ENCODE results near the gene KCNIP4. TPM values are rescaled to one million over a fixed set of nuclear protein-coding genes. Genes with fewer than 3 reads are reported as not detected.
"Not testable (repeated sequence)": the region's sequence is repeated elsewhere in the genome, so short reads cannot be mapped to it uniquely, and the experiment has no call there.

Gene KCNIP4
- polyA plus RNA-seq, 2 donors = 0.12 TPM; not detected in 1

- Histone ChIP-seq H3K9me3 (ENCODE audit: control insufficient read depth in 2 of 2, insufficient read depth in 1 of 2, low read depth in 1 of 2, low read length in 1 of 2) (no peaks in the 10 kb centered on the region), H3K4me3 (ENCODE audit: low read depth in 1 of 2, low read length in 2 of 2) (no peak overlapping the region), H3K27ac (ENCODE audit: low read depth in 2 of 2, low read length in 1 of 2) (no peak overlapping the region), H3K36me3 (ENCODE audit: control insufficient read depth in 2 of 2, insufficient read depth in 2 of 2, low read length in 1 of 2) (no peaks in the 10 kb centered on the region), H3K27me3 (ENCODE audit: control insufficient read depth in 1 of 2, insufficient read depth in 2 of 2, low read length in 2 of 2) (no peaks in the 10 kb centered on the region), H3K4me1 (ENCODE audit: control insufficient read depth in 2 of 2, insufficient read depth in 2 of 2, low read length in 1 of 2) (no peaks in the 10 kb centered on the region)
- 33 to 36% methylated on average over 2 of the region's 2 CpGs for WGBS, 2 donors
Measured at GRCh38 chr4:21366312-21366711, 582.3 kb downstream of the KCNIP4 start.

DNA sequence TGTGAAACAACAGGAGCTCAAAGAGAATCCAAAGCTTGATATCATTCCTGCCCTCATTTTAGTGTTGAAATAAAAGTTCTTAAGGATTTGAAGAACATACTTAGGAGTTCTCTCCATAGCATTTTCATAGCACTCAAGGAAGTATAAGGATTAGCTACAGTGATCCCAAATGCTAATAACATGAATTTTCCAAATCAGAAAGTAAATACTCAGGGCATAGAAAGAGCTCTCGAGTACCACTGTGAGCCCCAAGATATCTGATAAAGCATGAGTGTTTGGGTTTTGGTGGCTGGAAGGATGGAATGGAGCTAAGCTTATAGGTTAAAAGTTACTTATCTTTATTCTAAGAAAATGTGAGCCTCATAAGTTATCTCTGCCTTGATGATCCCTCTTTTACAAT is 584.9 kb downstream of the KCNIP4 start:
- H3K36me3 ChIP-seq (ENCODE audit: control insufficient read depth in 2 of 2, insufficient read depth in 2 of 2, low read length in 1 of 2) = no peaks in the 10 kb centered on the region
- H3K4me1 ChIP-seq (ENCODE audit: control insufficient read depth in 2 of 2, insufficient read depth in 2 of 2, low read length in 1 of 2) = no peaks in the 10 kb centered on the region
- H3K9me3 ChIP-seq (ENCODE audit: control insufficient read depth in 2 of 2, insufficient read depth in 1 of 2, low read depth in 1 of 2, low read length in 1 of 2) = no peaks in the 10 kb centered on the region
- 63 to 66% methylated on average over 1 of the region's 1 CpG for WGBS, 2 donors
- H3K27ac ChIP-seq (ENCODE audit: low read depth in 2 of 2, low read length in 1 of 2) = no peak overlapping the region
- no peaks in the 10 kb centered on the region for H3K27me3 ChIP-seq (ENCODE audit: control insufficient read depth in 1 of 2, insufficient read depth in 2 of 2, low read length in 2 of 2)
- no peak overlapping the region for H3K4me3 ChIP-seq (ENCODE audit: low read depth in 1 of 2, low read length in 2 of 2)

- H3K27ac ChIP-seq (ENCODE audit: low read depth in 2 of 2, low read length in 1 of 2); H3K27me3 ChIP-seq (ENCODE audit: control insufficient read depth in 1 of 2, insufficient read depth in 2 of 2, low read length in 2 of 2); H3K36me3 ChIP-seq (ENCODE audit: control insufficient read depth in 2 of 2, insufficient read depth in 2 of 2, low read length in 1 of 2); H3K9me3 ChIP-seq (ENCODE audit: control insufficient read depth in 2 of 2, insufficient read depth in 1 of 2, low read depth in 1 of 2, low read length in 1 of 2); H3K4me3 ChIP-seq (ENCODE audit: low read depth in 1 of 2, low read length in 2 of 2); H3K4me1 ChIP-seq (ENCODE audit: control insufficient read depth in 2 of 2, insufficient read depth in 2 of 2, low read length in 1 of 2): not testable (repeated sequence)
- 77 to 90% methylated on average over 4 of the region's 4 CpGs for WGBS, 2 donors
Measured at GRCh38 chr4:21352354-21352753, 596.2 kb downstream of the KCNIP4 start.

DNA sequence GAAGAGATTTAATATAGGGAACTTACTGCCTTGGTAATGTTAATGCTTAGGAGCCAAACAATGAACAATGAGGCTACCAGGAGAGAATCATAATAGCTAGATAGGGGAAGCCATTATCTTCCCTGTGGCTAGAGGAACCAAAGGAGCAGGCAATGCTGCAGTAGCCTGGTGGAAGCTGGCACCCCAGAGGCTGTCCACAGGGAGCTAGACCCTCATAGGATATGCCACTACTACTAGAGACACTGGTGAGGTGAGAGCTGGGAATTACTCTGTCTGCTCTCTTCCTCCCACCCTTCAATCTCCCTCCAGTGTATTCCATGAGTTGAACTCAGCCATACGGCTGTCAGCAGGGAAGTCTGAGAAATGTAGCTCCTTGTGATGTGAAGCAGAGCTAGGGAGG is 601.4 kb downstream of the KCNIP4 start:
- 32 to 45% methylated on average over 1 of the region's 1 CpG for WGBS, 2 donors
- H3K36me3 ChIP-seq (ENCODE audit: control insufficient read depth in 2 of 2, insufficient read depth in 2 of 2, low read length in 1 of 2) = no peaks in the 10 kb centered on the region
- H3K27me3 ChIP-seq (ENCODE audit: control insufficient read depth in 1 of 2, insufficient read depth in 2 of 2, low read length in 2 of 2) = no peaks in the 10 kb centered on the region
- H3K27ac ChIP-seq (ENCODE audit: low read depth in 2 of 2, low read length in 1 of 2) = no peak overlapping the region
- no peaks in the 10 kb centered on the region for H3K9me3 ChIP-seq (ENCODE audit: control insufficient read depth in 2 of 2, insufficient read depth in 1 of 2, low read depth in 1 of 2, low read length in 1 of 2)
- H3K4me3 ChIP-seq (ENCODE audit: low read depth in 1 of 2, low read length in 2 of 2) = no peak overlapping the region
- no peaks in the 10 kb centered on the region for H3K4me1 ChIP-seq (ENCODE audit: control insufficient read depth in 2 of 2, insufficient read depth in 2 of 2, low read length in 1 of 2)

DNA sequence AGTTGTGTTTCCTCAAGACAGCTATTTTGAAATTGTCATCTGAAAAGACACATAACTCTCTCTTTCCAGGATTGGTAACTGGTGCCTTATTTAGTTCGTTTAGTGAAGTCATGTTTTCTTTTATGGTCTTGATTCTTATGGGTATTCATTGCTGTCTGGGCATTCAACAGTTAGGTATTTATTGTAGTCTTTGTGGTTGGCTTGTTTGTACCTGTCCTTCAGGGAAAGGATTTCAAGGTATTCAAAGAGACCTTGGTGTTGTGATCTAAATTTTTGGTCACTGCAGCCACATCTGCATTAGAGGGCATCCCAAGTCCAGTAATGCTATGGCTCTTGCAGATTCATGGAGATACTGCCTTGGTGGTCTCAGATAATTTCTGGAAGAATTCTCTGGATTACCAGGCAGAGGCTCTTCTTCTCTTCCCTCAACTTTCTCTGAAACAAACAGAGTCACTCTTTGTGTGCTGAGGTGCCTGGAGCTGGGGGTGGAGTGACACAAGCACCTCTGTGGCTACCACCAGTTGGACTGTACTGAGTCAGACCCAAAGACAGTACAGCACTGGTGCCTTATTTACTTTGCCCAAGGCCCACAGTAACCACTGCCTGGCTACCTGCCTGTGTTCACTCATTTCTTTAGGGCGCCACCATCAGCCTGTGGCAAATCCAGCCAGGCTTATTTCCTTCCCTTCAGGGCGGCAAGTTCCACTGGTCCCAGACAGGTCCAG is 620.4 kb downstream of the KCNIP4 start:
- Histone ChIP-seq H3K4me3 (ENCODE audit: low read depth in 1 of 2, low read length in 2 of 2) (no peak overlapping the region), H3K27me3 (ENCODE audit: control insufficient read depth in 1 of 2, insufficient read depth in 2 of 2, low read length in 2 of 2) (no peaks in the 10 kb centered on the region), H3K36me3 (ENCODE audit: control insufficient read depth in 2 of 2, insufficient read depth in 2 of 2, low read length in 1 of 2) (no peaks in the 10 kb centered on the region), H3K27ac (ENCODE audit: low read depth in 2 of 2, low read length in 1 of 2) (no peak overlapping the region), H3K9me3 (ENCODE audit: control insufficient read depth in 2 of 2, insufficient read depth in 1 of 2, low read depth in 1 of 2, low read length in 1 of 2) (no peaks in the 10 kb centered on the region), H3K4me1 (ENCODE audit: control insufficient read depth in 2 of 2, insufficient read depth in 2 of 2, low read length in 1 of 2) (no peaks in the 10 kb centered on the region)
- WGBS, 2 donors = 65 to 73% methylated on average over 3 of the region's 3 CpGs

GRCh38 chr4:21320034-21320433 is 628.5 kb downstream of the KCNIP4 start:
- Histone ChIP-seq H3K27ac (ENCODE audit: low read depth in 2 of 2, low read length in 1 of 2) (no peak overlapping the region), H3K36me3 (ENCODE audit: control insufficient read depth in 2 of 2, insufficient read depth in 2 of 2, low read length in 1 of 2) (no peaks in the 10 kb centered on the region), H3K27me3 (ENCODE audit: control insufficient read depth in 1 of 2, insufficient read depth in 2 of 2, low read length in 2 of 2) (no peaks in the 10 kb centered on the region), H3K4me1 (ENCODE audit: control insufficient read depth in 2 of 2, insufficient read depth in 2 of 2, low read length in 1 of 2) (no peaks in the 10 kb centered on the region), H3K4me3 (ENCODE audit: low read depth in 1 of 2, low read length in 2 of 2) (no peak overlapping the region), H3K9me3 (ENCODE audit: control insufficient read depth in 2 of 2, insufficient read depth in 1 of 2, low read depth in 1 of 2, low read length in 1 of 2) (no peaks in the 10 kb centered on the region)
- 62 to 72% methylated on average over 1 of the region's 1 CpG for WGBS, 2 donors

DNA sequence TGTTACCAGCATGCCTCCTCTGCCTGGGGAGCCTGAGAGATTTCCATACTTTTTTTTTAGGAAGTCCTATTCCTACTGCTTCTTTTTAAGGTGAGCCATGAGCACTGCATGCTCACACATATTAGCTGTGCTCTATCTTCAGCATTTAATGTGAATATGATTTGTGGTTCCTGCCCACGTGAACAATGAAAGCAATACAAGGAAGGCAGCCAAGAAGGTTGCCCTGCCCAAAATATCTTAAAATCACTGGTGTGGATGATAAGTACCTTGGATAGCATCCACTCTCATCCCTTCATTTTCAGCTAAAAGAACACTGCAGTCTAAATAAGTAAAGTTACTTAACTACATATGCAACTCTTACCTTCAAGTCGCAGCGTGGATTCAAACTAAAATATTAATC is 640.9 kb downstream of the KCNIP4 start:
- WGBS, 2 donors = 60 to 61% methylated on average over 3 of the region's 3 CpGs
- peaks cover 0 to 5% of the 10 kb centered on the region in 2 donors for H3K27me3 ChIP-seq (ENCODE audit: control insufficient read depth in 1 of 2, insufficient read depth in 2 of 2, low read length in 2 of 2)
- H3K27ac ChIP-seq (ENCODE audit: low read depth in 2 of 2, low read length in 1 of 2) = no peak overlapping the region
- H3K4me1 ChIP-seq (ENCODE audit: control insufficient read depth in 2 of 2, insufficient read depth in 2 of 2, low read length in 1 of 2) = no peaks in the 10 kb centered on the region
- no peaks in the 10 kb centered on the region for H3K9me3 ChIP-seq (ENCODE audit: control insufficient read depth in 2 of 2, insufficient read depth in 1 of 2, low read depth in 1 of 2, low read length in 1 of 2)
- H3K36me3 ChIP-seq (ENCODE audit: control insufficient read depth in 2 of 2, insufficient read depth in 2 of 2, low read length in 1 of 2) = no peaks in the 10 kb centered on the region
- no peak overlapping the region for H3K4me3 ChIP-seq (ENCODE audit: low read depth in 1 of 2, low read length in 2 of 2)

- no peak overlapping the region for H3K27ac ChIP-seq (ENCODE audit: low read depth in 2 of 2, low read length in 1 of 2)
- no peak overlapping the region for H3K4me3 ChIP-seq (ENCODE audit: low read depth in 1 of 2, low read length in 2 of 2)
- no peaks in the 10 kb centered on the region for H3K9me3 ChIP-seq (ENCODE audit: control insufficient read depth in 2 of 2, insufficient read depth in 1 of 2, low read depth in 1 of 2, low read length in 1 of 2)
- no peaks in the 10 kb centered on the region for H3K36me3 ChIP-seq (ENCODE audit: control insufficient read depth in 2 of 2, insufficient read depth in 2 of 2, low read length in 1 of 2)
- no peaks in the 10 kb centered on the region for H3K4me1 ChIP-seq (ENCODE audit: control insufficient read depth in 2 of 2, insufficient read depth in 2 of 2, low read length in 1 of 2)
- 12 to 15% methylated on average over 4 of the region's 4 CpGs for WGBS, 2 donors
- peaks cover 0 to 5% of the 10 kb centered on the region in 2 donors for H3K27me3 ChIP-seq (ENCODE audit: control insufficient read depth in 1 of 2, insufficient read depth in 2 of 2, low read length in 2 of 2)
Measured at GRCh38 chr4:21304540-21304887, 644.1 kb downstream of the KCNIP4 start.

- Histone ChIP-seq H3K4me1 (ENCODE audit: control insufficient read depth in 2 of 2, insufficient read depth in 2 of 2, low read length in 1 of 2) (no peaks in the 10 kb centered on the region), H3K36me3 (ENCODE audit: control insufficient read depth in 2 of 2, insufficient read depth in 2 of 2, low read length in 1 of 2) (no peaks in the 10 kb centered on the region), H3K27ac (ENCODE audit: low read depth in 2 of 2, low read length in 1 of 2) (no peak overlapping the region), H3K9me3 (ENCODE audit: control insufficient read depth in 2 of 2, insufficient read depth in 1 of 2, low read depth in 1 of 2, low read length in 1 of 2) (no peaks in the 10 kb centered on the region), H3K4me3 (ENCODE audit: low read depth in 1 of 2, low read length in 2 of 2) (no peak overlapping the region), H3K27me3 (ENCODE audit: control insufficient read depth in 1 of 2, insufficient read depth in 2 of 2, low read length in 2 of 2) (no peaks in the 10 kb centered on the region)
- 29 to 30% methylated on average over 2 of the region's 2 CpGs for WGBS, 2 donors
Measured at GRCh38 chr4:21290562-21290961, 658.0 kb downstream of the KCNIP4 start.

DNA sequence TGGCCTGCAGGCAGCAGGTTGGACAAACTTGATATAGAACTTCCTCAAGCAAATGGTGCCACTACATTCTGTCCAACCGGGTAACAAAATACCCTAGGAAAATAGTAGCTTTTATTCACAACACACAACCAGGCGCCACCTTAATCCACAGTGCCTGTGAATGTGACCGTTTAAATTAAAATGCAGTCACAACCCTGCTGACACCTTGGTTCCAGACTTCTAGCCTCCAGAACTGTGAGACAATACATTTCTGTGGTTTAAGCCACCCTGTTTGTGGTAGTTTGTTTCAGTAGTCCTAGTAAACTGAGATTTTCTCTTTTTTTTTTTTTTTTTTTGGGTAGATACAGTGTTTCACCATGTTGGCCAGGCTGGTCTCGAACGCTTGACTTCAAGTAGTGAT is 672.5 kb downstream of the KCNIP4 start:
- Histone ChIP-seq H3K27ac (ENCODE audit: low read depth in 2 of 2, low read length in 1 of 2) (no peak overlapping the region), H3K36me3 (ENCODE audit: control insufficient read depth in 2 of 2, insufficient read depth in 2 of 2, low read length in 1 of 2) (no peaks in the 10 kb centered on the region), H3K9me3 (ENCODE audit: control insufficient read depth in 2 of 2, insufficient read depth in 1 of 2, low read depth in 1 of 2, low read length in 1 of 2) (no peaks in the 10 kb centered on the region), H3K27me3 (ENCODE audit: control insufficient read depth in 1 of 2, insufficient read depth in 2 of 2, low read length in 2 of 2) (no peaks in the 10 kb centered on the region), H3K4me3 (ENCODE audit: low read depth in 1 of 2, low read length in 2 of 2) (no peak overlapping the region), H3K4me1 (ENCODE audit: control insufficient read depth in 2 of 2, insufficient read depth in 2 of 2, low read length in 1 of 2) (no peaks in the 10 kb centered on the region)
- WGBS, 2 donors = 87 to 94% methylated on average over 5 of the region's 5 CpGs
